ENCODE measurements around the gene CDON.

CDON gene

DNA sequence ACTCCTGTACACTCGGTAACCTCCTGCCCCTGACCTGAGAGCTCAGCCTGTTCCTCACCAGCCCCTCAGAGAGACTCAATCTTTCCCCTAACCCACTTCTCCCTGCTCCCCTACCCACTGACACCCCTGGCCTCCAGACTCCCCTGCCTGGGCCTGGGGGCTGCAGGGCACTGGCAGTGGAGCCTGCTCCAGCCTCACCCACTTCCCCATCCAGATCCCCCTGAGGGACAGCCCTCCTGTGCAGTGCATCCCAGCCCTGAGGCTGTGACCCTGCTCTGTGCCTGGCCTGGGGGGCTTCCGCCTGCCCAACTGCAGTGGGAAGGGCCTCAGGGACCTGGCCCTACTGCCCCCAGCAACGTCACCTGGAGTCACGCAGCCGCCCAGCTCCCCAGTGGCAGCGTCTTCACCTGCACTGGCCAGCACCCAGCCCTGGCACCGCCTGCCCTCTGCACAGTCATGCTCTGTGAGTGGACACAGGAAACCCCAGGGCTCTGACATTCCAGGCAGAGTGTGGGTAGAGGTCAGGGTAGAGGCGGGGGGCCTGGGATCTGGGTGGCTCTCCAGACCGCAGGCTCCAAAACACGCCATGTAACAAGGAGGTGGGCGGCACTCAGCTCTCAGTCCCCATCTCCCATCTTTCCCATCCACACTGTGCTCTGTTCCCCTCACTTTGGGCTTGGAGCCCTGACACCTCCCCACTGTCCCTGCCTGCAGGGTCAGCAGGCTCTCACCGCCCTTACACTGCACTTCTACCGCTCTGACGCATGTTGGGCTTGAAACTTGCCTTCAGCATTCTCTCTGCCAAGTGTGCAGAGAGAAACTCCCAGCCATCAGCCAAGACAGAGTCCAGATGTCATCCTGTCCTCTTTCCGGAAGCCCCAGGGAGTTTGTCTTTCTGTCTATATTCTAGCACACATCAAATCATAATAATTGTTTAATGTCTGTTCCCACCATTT lies 111.7 kb downstream of the CDON start:
- H3K4me1 ChIP-seq (ENCODE audit: control insufficient read depth, insufficient read depth, low read length): peaks cover 33% of the 10 kb centered on the region
- H3K9ac ChIP-seq (ENCODE audit: low read length): no peak overlapping the region
- no peaks in the 10 kb centered on the region for H3K36me3 ChIP-seq (ENCODE audit: control insufficient read depth, insufficient read depth, low read length)
- H3K4me3 ChIP-seq (ENCODE audit: low read length): no peak overlapping the region
- H3K27me3 ChIP-seq (ENCODE audit: control insufficient read depth, insufficient read depth, low read length): no peaks in the 10 kb centered on the region
- no peaks in the 10 kb centered on the region for H3K9me3 ChIP-seq (ENCODE audit: control insufficient read depth, low read length)

DNA sequence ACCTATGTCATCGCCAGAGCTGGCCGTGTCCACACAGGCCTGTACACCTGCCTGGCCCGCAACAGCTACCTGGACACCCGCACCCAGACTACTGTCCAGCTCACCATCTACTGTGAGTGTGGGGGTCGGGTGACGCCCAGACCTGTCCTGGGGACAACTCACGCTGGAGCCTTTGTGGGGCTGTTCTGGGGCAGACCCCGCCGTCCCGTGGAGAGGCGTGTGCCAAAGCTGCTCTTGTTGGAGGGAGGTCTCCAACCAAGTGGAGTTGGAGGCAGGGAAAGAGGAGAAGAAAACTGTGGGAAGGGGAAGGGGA lies 112.5 kb downstream of the CDON start:
- no peak overlapping the region for H3K4me3 ChIP-seq (ENCODE audit: low read length)
- H3K9ac ChIP-seq (ENCODE audit: low read length): no peak overlapping the region
- no peaks in the 10 kb centered on the region for H3K9me3 ChIP-seq (ENCODE audit: control insufficient read depth, low read length)
- H3K27me3 ChIP-seq (ENCODE audit: control insufficient read depth, insufficient read depth, low read length): no peaks in the 10 kb centered on the region
- H3K4me1 ChIP-seq (ENCODE audit: control insufficient read depth, insufficient read depth, low read length): peaks cover 38% of the 10 kb centered on the region
- H3K36me3 ChIP-seq (ENCODE audit: control insufficient read depth, insufficient read depth, low read length): no peaks in the 10 kb centered on the region

- no peak overlapping the region for H3K9ac ChIP-seq (ENCODE audit: low read length)
- peaks cover 5% of the 10 kb centered on the region for H3K27me3 ChIP-seq (ENCODE audit: control insufficient read depth, insufficient read depth, low read length)
- no peaks in the 10 kb centered on the region for H3K9me3 ChIP-seq (ENCODE audit: control insufficient read depth, low read length)
- H3K36me3 ChIP-seq (ENCODE audit: control insufficient read depth, insufficient read depth, low read length): no peaks in the 10 kb centered on the region
- H3K4me3 ChIP-seq (ENCODE audit: low read length): no peak overlapping the region
- peaks cover 38% of the 10 kb centered on the region for H3K4me1 ChIP-seq (ENCODE audit: control insufficient read depth, insufficient read depth, low read length)
These were observed 113.1 kb downstream of the CDON start for GRCh38 chr11:125949271-125950177.

GRCh38 chr11:125948278-125949051 lies 114.2 kb downstream of the CDON start:
- Histone ChIP-seq H3K27me3 (ENCODE audit: control insufficient read depth, insufficient read depth, low read length) (peaks cover 5% of the 10 kb centered on the region), H3K4me3 (ENCODE audit: low read length) (no peak overlapping the region), H3K4me1 (ENCODE audit: control insufficient read depth, insufficient read depth, low read length) (peaks cover 35% of the 10 kb centered on the region), H3K36me3 (ENCODE audit: control insufficient read depth, insufficient read depth, low read length) (no peaks in the 10 kb centered on the region), H3K9me3 (ENCODE audit: control insufficient read depth, low read length) (no peaks in the 10 kb centered on the region), H3K9ac (ENCODE audit: low read length) (no peak overlapping the region)

GRCh38 chr11:125947419-125948277 lies 115.0 kb downstream of the CDON start:
- Histone ChIP-seq H3K36me3 (ENCODE audit: control insufficient read depth, insufficient read depth, low read length) (no peaks in the 10 kb centered on the region), H3K9me3 (ENCODE audit: control insufficient read depth, low read length) (no peaks in the 10 kb centered on the region)

DNA sequence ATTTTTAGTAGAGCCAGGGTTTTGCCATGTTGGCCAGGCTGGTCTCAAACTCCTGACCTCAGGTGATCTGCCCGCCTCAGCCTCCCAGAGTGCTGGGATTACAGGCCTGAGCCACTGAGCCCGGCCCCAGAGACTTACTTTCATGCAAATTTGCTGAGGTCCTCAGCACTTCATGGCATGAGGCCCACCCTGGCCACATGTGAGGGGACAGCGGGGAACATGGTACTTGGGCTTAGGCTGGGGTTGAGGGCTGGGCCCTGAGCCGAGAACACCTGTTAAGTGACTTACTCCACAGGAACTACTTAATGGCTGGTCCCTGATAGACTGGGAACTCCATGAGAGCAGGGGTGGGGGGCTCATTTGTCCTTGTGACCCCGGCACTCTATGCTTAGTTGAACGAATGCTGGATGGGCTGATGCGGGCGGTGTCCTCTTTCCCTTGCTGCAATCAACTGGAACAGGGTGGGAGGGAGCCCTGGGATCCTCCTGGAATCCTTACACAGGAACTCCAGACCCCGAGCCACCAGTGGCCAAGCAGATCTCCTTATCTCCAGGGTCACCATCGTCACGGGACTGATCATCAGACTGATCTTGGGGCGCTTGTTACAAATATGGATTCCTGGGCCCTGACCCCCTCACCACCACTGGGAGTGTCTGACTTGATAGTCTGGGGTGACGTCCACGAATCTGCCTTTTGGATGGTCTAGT lies 115.8 kb downstream of the CDON start:
- no peaks in the 10 kb centered on the region for H3K36me3 ChIP-seq (ENCODE audit: control insufficient read depth, insufficient read depth, low read length)
- H3K4me3 ChIP-seq (ENCODE audit: low read length): no peak overlapping the region
- peaks cover 5% of the 10 kb centered on the region for H3K27me3 ChIP-seq (ENCODE audit: control insufficient read depth, insufficient read depth, low read length)
- H3K4me1 ChIP-seq (ENCODE audit: control insufficient read depth, insufficient read depth, low read length): peaks cover 25% of the 10 kb centered on the region
- H3K9me3 ChIP-seq (ENCODE audit: control insufficient read depth, low read length): no peaks in the 10 kb centered on the region
- no peak overlapping the region for H3K9ac ChIP-seq (ENCODE audit: low read length)

More at GRCh38 chr11:125947419-125948277, 115.0 kb downstream of the CDON start:
- no peak overlapping the region for H3K9ac ChIP-seq (ENCODE audit: low read length)
- peaks cover 27% of the 10 kb centered on the region for H3K4me1 ChIP-seq (ENCODE audit: control insufficient read depth, insufficient read depth, low read length)
- peaks cover 5% of the 10 kb centered on the region for H3K27me3 ChIP-seq (ENCODE audit: control insufficient read depth, insufficient read depth, low read length)
- H3K4me3 ChIP-seq (ENCODE audit: low read length): no peak overlapping the region

- Histone ChIP-seq H3K9me3 (ENCODE audit: control insufficient read depth, low read length) (no peaks in the 10 kb centered on the region), H3K36me3 (ENCODE audit: control insufficient read depth, insufficient read depth, low read length) (no peaks in the 10 kb centered on the region), H3K4me3 (ENCODE audit: low read length) (no peak within 1 kb of the TSS), H3K9ac (ENCODE audit: low read length) (no peak within 1 kb of the TSS), H3K4me1 (ENCODE audit: control insufficient read depth, insufficient read depth, low read length) (peaks cover 19% of the 10 kb centered on the region), H3K27me3 (ENCODE audit: control insufficient read depth, insufficient read depth, low read length) (peaks cover 8% of the 10 kb centered on the region)
These were observed 116.7 kb downstream of the CDON start, which contains the start of gene VSIG10L2 for GRCh38 chr11:125945797-125946520. Gene VSIG10L2 (plus strand): TSS chr11:125946044. CDS start chr11:125946056, 12 bp downstream.

DNA sequence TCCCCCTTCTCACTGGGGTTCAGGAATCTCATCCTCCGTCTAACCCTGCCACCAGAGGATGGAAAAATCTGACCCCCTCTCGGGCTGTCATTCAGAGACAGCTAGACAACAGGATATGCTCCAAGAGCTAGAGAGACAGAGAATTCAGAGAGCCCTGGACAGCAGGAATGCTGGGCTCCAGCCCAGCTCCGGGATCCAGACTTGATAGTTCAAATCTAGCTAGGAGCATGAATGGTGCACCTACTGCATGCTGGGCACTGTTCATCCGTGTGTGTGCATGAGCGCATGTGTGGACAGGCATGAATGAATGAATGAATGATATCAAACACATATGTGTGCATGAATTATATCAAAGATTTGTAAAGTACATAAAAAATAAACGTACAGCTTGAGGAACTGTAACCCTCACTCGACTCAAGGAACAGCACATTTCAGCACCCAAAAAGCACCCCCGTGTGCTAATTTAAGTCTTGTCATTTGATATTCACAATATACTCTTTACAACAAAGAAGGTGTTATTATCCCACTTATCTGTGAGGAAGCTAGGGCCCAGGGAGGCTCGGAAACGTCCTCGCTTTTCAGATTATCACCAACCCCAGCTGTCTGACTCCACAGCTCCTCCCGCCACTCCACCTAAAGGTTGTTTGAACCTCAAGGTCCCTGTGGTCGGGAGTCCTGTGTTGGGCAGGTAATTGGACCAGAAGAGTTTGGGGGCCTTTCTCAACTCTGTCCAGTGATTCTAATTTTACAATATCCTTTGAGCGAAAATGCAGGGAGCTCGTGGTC lies 117.5 kb downstream of the CDON start:
- Histone ChIP-seq H3K27me3 (ENCODE audit: control insufficient read depth, insufficient read depth, low read length) (peaks cover 8% of the 10 kb centered on the region), H3K4me1 (ENCODE audit: control insufficient read depth, insufficient read depth, low read length) (peaks cover 15% of the 10 kb centered on the region), H3K36me3 (ENCODE audit: control insufficient read depth, insufficient read depth, low read length) (no peaks in the 10 kb centered on the region), H3K9me3 (ENCODE audit: control insufficient read depth, low read length) (no peaks in the 10 kb centered on the region), H3K4me3 (ENCODE audit: low read length) (no peak overlapping the region), H3K9ac (ENCODE audit: low read length) (no peak overlapping the region)

DNA sequence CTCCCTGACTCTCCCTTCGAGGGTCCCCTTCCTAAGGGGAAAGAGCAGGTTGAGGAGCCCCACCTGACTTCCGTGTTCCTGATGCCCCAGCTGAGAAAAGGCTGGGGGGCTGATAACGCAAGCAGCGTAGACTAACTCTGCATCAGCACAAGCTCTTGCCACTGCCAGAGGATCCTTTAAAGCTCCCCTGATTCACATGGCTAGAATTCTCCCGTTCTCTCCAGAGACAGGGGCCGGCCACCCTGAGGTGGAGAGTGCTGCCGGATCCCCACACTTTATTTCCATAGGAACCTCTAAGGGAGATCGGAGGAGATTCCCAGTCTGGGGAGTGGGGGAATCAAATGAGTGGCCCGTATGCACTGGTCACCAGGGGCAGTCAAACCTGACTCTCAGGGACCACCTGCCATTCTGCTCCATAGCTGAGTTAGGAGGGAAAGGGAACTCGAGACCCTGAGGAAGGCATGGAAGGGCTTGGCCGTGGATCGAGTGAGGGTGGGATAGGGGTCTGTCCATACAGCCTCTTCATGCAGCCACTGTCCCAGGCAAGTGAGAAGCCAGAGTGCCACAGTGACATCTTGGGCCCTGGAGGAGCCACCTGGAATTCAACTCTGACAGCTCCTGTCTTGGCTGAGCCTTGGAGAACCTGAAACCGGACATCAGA lies 118.2 kb downstream of the CDON start:
- Histone ChIP-seq H3K4me3 (ENCODE audit: low read length) (no peak overlapping the region), H3K36me3 (ENCODE audit: control insufficient read depth, insufficient read depth, low read length) (no peaks in the 10 kb centered on the region), H3K9me3 (ENCODE audit: control insufficient read depth, low read length) (no peaks in the 10 kb centered on the region), H3K27me3 (ENCODE audit: control insufficient read depth, insufficient read depth, low read length) (peaks cover 8% of the 10 kb centered on the region), H3K9ac (ENCODE audit: low read length) (no peak overlapping the region), H3K4me1 (ENCODE audit: control insufficient read depth, insufficient read depth, low read length) (peaks cover 15% of the 10 kb centered on the region)
